Natural killer cell (primary cell): Measurements from ENCODE around the gene MYF6. TPM values are rescaled to one million over a fixed set of nuclear protein-coding genes. Genes with fewer than 3 reads are reported as not detected.

Experiments
- ATAC-seq, 3 donors: fragments of 150-1000 bp in 2 of 3; fragments of 200-7000 bp in 1 of 3; cut with Tn5 transposase; 1 replicate in 1 of 3; 2 replicates in 2 of 3; pipeline ENCODE4 v1.10.0; 2021; ENCODE audit warnings: mild to moderate bottlenecking in 2 of 3, moderate library complexity in 2 of 3
- DNase-seq, 2 donors: peaks; one replicate each; pipeline versions ENCODE4 v3.0.0 to v3.0.0-alpha.2; 2013 to 2021; ENCODE audit warnings: mixed read lengths in 1 of 2
- H3K27ac ChIP-seq: one replicate; pipeline ENCODE4 v1.5.1; 2013; ENCODE audit warnings: mild to moderate bottlenecking, low read length
- H3K27me3 ChIP-seq: one replicate; pipeline ENCODE4 v1.6.1; 2013; ENCODE audit warnings: low read length; ENCODE audit not compliant: control insufficient read depth, insufficient read depth
- H3K36me3 ChIP-seq: one replicate; pipeline ENCODE4 v1.6.1; 2013; ENCODE audit warnings: low read length; ENCODE audit not compliant: control insufficient read depth, insufficient read depth
- H3K4me1 ChIP-seq: one replicate; pipeline ENCODE4 v1.6.1; 2013; ENCODE audit warnings: low read length; ENCODE audit not compliant: control insufficient read depth, insufficient read depth
- H3K4me3 ChIP-seq: one replicate; pipeline ENCODE4 v1.5.1; 2013; ENCODE audit warnings: low read length
- H3K9me3 ChIP-seq: one replicate; pipeline ENCODE4 v1.6.1; 2013; ENCODE audit warnings: low read length; ENCODE audit not compliant: control insufficient read depth, insufficient read depth
- H3K27ac Mint-ChIP-seq, 2 donors: one replicate each; pipeline ENCODE4 v1.8.0; 2022; ENCODE audit warnings: mild to moderate bottlenecking in 2 of 2, mixed read lengths in 2 of 2, moderate library complexity in 1 of 2
- H3K27me3 Mint-ChIP-seq, 2 donors: one replicate each; pipeline ENCODE4 v1.8.0; 2022; ENCODE audit warnings: low read depth in 2 of 2, mixed read lengths in 2 of 2
- H3K36me3 Mint-ChIP-seq: one replicate; pipeline ENCODE4 v1.8.0; 2022; ENCODE audit warnings: mixed read lengths
- H3K4me1 Mint-ChIP-seq, 2 donors: one replicate each; pipeline ENCODE4 v1.8.0; 2022; ENCODE audit warnings: mixed read lengths in 2 of 2
- H3K4me3 Mint-ChIP-seq: one replicate; pipeline ENCODE4 v1.8.0; 2022; ENCODE audit warnings: mild to moderate bottlenecking, moderate library complexity, mixed read lengths
- H3K9me3 Mint-ChIP-seq, 2 donors: one replicate each; pipeline ENCODE4 v1.8.0; 2022; ENCODE audit warnings: mixed read lengths in 2 of 2
- WGBS: methylation state at CpG from one replicate; pipeline ENCODE4 v1.1.7; 2013; ENCODE audit warnings: missing lambda C conversion rate; ENCODE audit not compliant: insufficient coverage; 5-methylcytosine and 5-hydroxymethylcytosine counted together
- intact Hi-C: fragments of 100-400 bp; cut with micrococcal nuclease; formaldehyde crosslinking; loops from one replicate; pipeline ENCODE4 v1.14.2; 2022
- total RNA-seq, 4 donors: library from RNA; stranded (reverse); fragments of 120-200 nt in 1 of 4; gene quantifications; one replicate each; pipeline versions ENCODE4 v1.2.3 to v1.2.4, GENCODE V29; 2013 to 2022
- TF ChIP-seq, protein P1 (sequence below): fragments of 200-600 bp; IDR thresholded peaks from one replicate; pipeline ENCODE4 v1.8.0; 2022; ENCODE audit warnings: antibody characterized with exemption

Gene MYF6
- total RNA-seq, 3 donors from 2014 or later (not counting 1 experiment from before 2014, with no cell fraction given) = not detected

GRCh38 chr12:80679346-80680131 is 27.9 kb upstream of the MYF6 start:
- Histone ChIP-seq H3K9me3 (no peaks in the 10 kb centered on the region), H3K27ac (no peak overlapping the region), H3K36me3 (no peaks in the 10 kb centered on the region), H3K27me3 (no peaks in the 10 kb centered on the region), H3K4me3 (no peak overlapping the region), H3K4me1 (no peaks in the 10 kb centered on the region)
- ATAC-seq (no peak), DNase-seq (no peak)
- TF ChIP-seq, protein P1, sequence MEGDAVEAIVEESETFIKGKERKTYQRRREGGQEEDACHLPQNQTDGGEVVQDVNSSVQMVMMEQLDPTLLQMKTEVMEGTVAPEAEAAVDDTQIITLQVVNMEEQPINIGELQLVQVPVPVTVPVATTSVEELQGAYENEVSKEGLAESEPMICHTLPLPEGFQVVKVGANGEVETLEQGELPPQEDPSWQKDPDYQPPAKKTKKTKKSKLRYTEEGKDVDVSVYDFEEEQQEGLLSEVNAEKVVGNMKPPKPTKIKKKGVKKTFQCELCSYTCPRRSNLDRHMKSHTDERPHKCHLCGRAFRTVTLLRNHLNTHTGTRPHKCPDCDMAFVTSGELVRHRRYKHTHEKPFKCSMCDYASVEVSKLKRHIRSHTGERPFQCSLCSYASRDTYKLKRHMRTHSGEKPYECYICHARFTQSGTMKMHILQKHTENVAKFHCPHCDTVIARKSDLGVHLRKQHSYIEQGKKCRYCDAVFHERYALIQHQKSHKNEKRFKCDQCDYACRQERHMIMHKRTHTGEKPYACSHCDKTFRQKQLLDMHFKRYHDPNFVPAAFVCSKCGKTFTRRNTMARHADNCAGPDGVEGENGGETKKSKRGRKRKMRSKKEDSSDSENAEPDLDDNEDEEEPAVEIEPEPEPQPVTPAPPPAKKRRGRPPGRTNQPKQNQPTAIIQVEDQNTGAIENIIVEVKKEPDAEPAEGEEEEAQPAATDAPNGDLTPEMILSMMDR = no peak
- Mint-ChIP-seq H3K27me3 (no peaks in the 10 kb centered on the region), H3K27ac (no peak overlapping the region), H3K36me3 (no peaks in the 10 kb centered on the region), H3K9me3 (peaks cover 0 to 6% of the 10 kb centered on the region in 2 donors), H3K4me3 (no peak overlapping the region), H3K4me1 (no peaks in the 10 kb centered on the region)
- 69% methylated on average over 2 of the region's 3 CpGs for WGBS
- intact Hi-C loops = no loop called here

- Mint-ChIP-seq H3K27ac (no peak overlapping the region), H3K4me1 (no peaks in the 10 kb centered on the region), H3K36me3 (no peaks in the 10 kb centered on the region), H3K27me3 (no peaks in the 10 kb centered on the region), H3K9me3 (peaks cover 0 to 9% of the 10 kb centered on the region in 2 donors), H3K4me3 (no peak overlapping the region)
- WGBS = 86% methylated on average over 1 of the region's 2 CpGs
- TF ChIP-seq, protein P1 = no peak
- Histone ChIP-seq H3K27me3 (no peaks in the 10 kb centered on the region), H3K36me3 (no peaks in the 10 kb centered on the region), H3K9me3 (no peaks in the 10 kb centered on the region), H3K4me1 (no peaks in the 10 kb centered on the region), H3K4me3 (no peak overlapping the region), H3K27ac (no peak overlapping the region)
- DNase-seq (no peak), ATAC-seq (no peak)
- intact Hi-C loops = no loop called here
These were observed 26.1 kb upstream of the MYF6 start for GRCh38 chr12:80681287-80681686.

DNA sequence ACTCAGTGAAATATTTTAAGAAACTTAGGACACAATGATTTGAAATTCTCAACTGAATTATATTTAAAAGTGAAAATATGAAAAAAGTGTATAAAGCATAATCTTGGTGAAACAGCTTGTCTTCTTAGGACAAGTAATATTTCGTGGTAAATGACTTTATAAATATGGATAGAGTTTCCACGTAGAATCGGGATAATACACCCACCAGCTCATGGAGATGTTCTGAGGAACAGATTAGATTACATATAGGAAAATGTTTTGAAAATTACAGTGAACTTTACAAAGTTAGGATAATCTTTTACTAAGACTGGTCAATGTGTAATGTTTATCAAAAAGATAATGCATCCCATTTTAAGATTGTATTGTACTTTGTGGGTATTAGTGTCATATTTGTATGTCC is 25.6 kb upstream of the MYF6 start:
- H3K4me1 Mint-ChIP-seq = no peaks in the 10 kb centered on the region
- H3K27ac Mint-ChIP-seq = no peak overlapping the region
- Histone ChIP-seq H3K27me3 (no peaks in the 10 kb centered on the region), H3K9me3 (no peaks in the 10 kb centered on the region), H3K4me1 (no peaks in the 10 kb centered on the region), H3K4me3 (no peak overlapping the region), H3K27ac (no peak overlapping the region), H3K36me3 (no peaks in the 10 kb centered on the region)
- intact Hi-C loops = no loop called here
- no peaks in the 10 kb centered on the region for H3K36me3 Mint-ChIP-seq
- H3K4me3 Mint-ChIP-seq = no peak overlapping the region
- 83% methylated on average over 3 of the region's 3 CpGs for WGBS
- TF ChIP-seq, protein P1 = no peak
- H3K27me3 Mint-ChIP-seq = no peaks in the 10 kb centered on the region
- ATAC-seq (no peak), DNase-seq (no peak)
- peaks cover 2 to 9% of the 10 kb centered on the region in 2 donors for H3K9me3 Mint-ChIP-seq

DNA sequence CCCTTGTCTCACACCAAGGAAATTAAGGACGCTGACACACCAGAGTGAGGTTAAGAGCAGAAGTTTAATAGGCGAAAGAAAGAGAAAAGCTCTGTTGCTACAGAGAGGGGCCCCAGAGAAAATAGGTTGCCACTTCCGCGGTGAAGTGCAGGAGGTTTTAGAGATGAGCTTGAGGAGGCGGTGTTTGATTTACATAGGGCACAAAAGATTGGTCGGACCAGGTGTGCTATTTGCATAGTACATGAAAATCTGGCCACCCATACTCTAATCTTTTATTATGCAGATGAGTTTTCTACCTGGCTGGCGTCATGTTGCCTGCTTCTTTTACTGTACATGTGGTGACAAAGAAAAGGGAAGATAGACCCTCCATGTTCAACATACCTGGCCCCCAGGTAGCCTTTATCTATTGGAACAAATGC is 23.3 kb upstream of the MYF6 start:
- intact Hi-C loops = no loop called here
- Mint-ChIP-seq H3K36me3 (no peaks in the 10 kb centered on the region), H3K4me3 (no peak overlapping the region), H3K27me3 (no peaks in the 10 kb centered on the region), H3K9me3 (peaks cover 3 to 11% of the 10 kb centered on the region in 2 donors), H3K27ac (no peak overlapping the region), H3K4me1 (no peaks in the 10 kb centered on the region)
- TF ChIP-seq, protein P1 = no peak
- Histone ChIP-seq H3K4me1 (no peaks in the 10 kb centered on the region), H3K27ac (no peak overlapping the region), H3K36me3 (no peaks in the 10 kb centered on the region), H3K4me3 (no peak overlapping the region), H3K9me3 (no peaks in the 10 kb centered on the region), H3K27me3 (no peaks in the 10 kb centered on the region)
- no peak for DNase-seq
- ATAC-seq = no peak
- 57% methylated on average over 6 of the region's 7 CpGs for WGBS
